NCI-H146 (cell line): Measurements from ENCODE around the gene RITA1.

Experiments
- DNase-seq: peaks from one replicate; lab custom pipeline; 2025; lab: John Stamatoyannopoulos, UW

RITA1 gene

DNA sequence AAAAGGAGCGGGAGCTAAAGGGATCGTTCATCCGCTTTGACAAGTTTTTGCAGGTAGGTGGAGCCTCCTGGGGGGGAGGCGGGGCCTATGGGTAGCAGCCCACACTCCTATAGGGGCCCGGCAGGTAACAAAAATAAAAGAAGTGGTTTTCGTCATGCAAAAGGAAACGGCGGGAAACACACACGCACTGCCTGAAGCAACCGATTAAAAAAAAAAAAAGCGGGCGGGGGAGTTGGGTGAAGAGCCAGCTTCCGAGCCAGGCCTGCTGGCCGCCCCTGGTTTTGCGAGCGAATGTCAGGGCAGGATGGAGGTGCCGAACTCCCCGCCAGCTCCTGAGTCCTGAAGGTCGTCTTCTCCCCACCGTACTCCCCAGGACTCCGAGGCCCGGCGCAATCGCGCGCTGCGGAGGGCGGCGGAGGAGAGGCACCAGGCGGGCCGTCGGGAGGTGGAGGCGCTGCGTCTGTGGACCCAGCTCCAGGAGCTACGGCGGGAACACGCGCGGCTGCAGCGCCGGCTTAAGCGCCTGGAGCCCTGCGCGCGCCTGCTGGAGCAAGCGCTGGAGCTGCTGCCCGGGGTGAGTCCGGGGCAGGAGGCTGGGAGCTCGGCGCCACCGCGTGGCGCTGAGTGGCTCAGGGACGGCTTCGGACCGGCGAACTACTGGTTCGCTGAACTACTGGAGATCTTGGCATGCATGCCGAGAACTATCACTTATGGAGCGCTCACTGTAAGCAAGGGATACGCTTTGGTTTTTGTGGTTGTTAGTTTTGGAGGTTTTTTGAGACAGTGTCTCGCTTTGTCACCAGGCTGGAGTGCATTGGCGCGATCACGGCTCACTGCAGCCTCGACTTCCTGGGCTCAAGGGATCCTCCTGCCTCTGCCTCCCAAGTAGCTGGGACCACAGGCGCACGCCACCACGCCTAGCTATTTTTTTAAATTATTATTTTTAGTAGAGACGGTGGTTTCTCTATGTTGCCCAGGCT, 32.4 kb upstream of the RITA1 start:
- DNase-seq = peak; percentile 76

GRCh38 chr12:113154351-113154973, 31.1 kb upstream of the RITA1 start:
- DNase-seq = peak; percentile 52

DNA sequence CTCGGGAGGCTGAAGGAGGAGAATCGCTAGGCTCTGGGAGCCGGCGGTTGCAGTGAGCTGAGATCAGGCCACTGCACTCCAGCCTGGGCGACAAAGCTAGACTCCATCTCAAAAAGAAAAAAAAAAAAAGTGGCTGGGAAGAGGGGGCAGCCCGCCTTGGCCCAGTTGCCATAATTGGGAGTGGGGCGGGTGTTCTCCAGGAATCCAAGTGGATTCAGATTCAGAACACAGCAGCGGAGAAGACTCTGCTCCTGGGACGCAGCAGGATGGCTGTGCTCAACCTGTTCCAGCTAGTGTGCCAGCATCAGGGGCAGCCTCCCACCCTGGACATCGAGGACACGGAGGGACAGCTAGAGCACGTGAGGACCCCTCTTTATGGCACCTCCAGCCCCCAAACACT, 30.5 kb upstream of the RITA1 start:
- no peak for DNase-seq

- no peak for DNase-seq
Measured at GRCh38 chr12:113155646-113156045, 29.9 kb upstream of the RITA1 start.

- no peak for DNase-seq
Measured at GRCh38 chr12:113157218-113157859, 28.2 kb upstream of the RITA1 start.

DNA sequence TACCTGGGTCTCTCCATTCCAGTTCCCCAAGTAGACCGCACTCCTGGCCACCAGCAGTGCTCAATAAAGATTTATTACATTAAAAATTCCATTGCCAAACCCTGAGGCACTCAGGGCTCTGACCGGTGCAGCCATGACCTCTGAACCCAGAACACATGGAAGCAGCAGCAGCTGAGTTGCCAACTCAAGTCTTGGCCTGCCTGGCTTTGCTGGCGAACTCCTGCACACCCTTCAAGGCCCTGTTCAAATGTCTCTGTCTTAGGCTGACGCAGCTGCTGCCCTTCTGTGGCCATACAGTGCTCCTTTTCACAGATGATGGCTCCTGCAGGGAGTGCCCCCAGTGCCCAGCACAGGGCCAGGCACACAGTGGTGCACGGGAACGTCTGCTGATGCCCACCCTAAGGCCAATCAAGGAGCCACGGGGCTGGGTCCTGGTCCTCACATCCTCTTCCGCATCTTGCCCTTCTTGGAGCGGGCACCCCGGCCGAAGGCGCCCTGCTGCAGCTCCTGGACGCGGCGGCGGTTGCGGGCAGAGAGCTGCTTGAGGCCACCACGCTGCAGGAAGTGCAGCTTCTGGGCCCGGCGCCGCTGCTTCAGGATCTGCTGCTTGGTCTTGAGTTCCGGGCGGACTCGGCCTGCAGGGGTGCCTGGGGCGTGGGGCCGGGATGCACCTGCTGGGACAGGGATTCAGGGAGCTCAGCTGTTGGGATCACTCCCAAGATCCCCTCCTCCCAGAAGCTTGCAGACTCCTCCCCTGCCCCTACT, 26.9 kb upstream of the RITA1 start:
- no peak for DNase-seq

GRCh38 chr12:113159937-113160336, 25.6 kb upstream of the RITA1 start:
- no peak for DNase-seq

GRCh38 chr12:113161415-113162016, 24.0 kb upstream of the RITA1 start:
- DNase-seq = peak; percentile 24

DNA sequence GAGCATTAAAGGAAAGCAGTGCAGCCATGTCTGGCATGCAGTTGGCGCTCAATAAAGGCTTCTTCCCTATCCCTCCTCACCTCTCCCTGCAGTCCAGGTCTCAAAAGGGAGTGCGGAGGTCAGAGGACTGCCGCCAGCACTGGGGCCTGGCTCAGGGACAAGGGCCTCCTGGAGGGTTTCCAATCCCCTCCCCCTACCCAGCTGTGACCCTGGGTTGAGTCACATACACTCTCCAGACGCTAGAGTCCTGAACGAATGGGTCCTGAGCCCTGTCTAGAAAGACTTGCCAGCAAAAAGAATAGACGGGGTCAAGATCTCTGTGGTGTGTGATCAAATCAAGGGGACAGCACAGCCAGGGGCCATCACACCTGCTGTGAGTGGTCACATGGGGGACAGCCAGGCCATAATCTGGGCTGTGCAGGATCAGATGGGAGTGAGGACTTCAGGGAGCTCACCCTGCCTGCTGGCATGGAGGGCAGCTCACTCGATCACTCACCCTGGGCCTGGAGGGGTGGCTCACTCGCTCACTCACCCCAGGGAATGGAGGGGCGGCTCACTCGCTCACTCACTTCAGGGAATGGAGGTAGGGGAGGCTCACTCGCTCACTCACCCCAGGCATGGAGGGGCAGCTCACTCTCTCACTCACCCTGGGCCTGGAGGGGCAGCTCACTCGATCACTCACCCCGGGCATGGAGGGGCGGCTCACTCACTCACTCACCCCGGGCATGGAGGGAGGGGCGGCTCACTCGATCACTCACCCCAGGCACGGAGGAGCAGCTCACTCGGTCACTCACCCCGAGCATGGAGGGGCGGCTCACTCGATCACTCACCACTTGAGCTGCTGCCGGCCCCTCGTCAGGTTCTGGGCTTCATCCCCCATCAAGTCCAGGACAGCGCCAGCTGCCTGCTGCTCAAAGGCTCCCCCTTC, 23.2 kb upstream of the RITA1 start:
- no peak for DNase-seq

- DNase-seq = no peak
Measured at GRCh38 chr12:113163030-113163360, 22.5 kb upstream of the RITA1 start.

GRCh38 chr12:113164014-113164413, 21.5 kb upstream of the RITA1 start:
- no peak for DNase-seq

DNA sequence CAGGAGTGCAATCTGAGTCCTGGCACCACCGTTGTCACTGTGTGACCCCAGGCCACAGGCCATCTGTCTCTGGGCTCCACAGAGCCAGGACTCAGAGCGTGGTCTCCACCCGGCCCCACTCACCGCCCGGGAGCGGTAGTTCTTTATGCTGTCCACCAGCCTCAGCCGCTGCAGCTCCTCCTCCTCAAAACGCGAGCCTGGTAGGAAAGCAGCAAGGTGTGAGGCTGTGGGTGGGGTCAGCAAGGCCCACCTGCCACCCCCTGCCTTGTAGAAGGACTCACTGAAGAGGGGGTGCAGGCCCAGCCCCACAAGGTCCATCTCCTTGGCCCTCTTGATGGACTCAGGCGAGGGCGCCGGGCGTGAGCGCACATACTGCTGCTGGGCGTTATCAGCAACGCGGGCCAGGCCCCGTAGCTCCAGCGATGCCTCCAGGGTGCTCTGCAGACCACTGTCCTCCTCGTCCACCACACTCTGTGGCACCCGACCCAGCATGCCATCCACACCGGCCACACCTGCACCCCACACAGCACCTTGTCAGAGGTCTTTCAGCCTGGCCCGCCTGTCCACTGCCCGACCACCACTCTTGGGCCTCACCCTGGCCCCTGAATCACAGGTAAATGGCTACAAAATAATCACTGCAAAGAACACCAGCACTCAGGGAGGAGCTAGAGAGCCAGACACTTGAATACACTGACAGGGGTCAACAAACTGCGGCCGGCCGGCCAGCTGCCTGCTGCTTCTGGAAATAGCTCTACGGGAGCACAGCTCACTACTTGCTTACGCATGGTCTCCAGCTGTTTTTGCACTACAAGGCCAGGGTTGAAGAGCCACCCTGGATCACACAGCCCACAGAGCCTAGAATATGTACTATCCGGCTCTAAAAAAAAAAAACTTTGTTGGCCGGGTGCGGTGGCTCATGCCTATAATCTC, 19.7 kb upstream of the RITA1 start:
- DNase-seq = no peak

GRCh38 chr12:113167868-113168267, 17.7 kb upstream of the RITA1 start:
- DNase-seq = no peak

- no peak for DNase-seq
Measured at GRCh38 chr12:113169697-113170096, 15.8 kb upstream of the RITA1 start.

- DNase-seq = no peak
Measured at GRCh38 chr12:113170457-113170856, 15.1 kb upstream of the RITA1 start.

DNA sequence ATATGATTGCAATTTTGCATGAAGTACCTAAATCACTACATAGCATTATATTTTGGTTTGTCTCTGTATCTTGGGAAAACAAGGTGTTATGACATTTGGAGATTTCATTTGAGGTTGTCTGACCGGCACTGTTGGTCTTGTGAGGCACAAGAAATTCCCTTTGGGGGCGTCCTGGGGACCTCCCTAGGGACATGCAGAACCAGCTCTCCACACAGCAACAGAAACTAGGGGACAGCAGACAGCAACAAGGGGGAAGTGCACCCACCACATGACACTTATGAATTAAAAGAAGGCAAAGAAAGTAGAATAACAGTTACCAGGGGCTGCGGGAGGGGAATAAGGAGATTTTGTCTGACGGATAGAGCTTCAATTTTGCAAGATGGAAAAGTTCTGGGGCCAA, 14.6 kb upstream of the RITA1 start:
- no peak for DNase-seq

- DNase-seq = no peak
Measured at GRCh38 chr12:113171543-113171942, 14.0 kb upstream of the RITA1 start.

- no peak for DNase-seq
Measured at GRCh38 chr12:113172185-113172584, 13.3 kb upstream of the RITA1 start.

GRCh38 chr12:113173081-113173698, 12.3 kb upstream of the RITA1 start:
- DNase-seq = no peak
